Heart left ventricle (tissue), 13 donors: ENCODE results near the gene CCK.

ENCODE experiments used
- POLR2A ChIP-seq, 2 donors: fragments of 450-650 bp; IDR thresholded peaks; one replicate each; pipeline ENCODE4 v1.6.1; 2017; ENCODE audit warnings: antibody characterized with exemption in 2 of 2, mild to moderate bottlenecking in 2 of 2, moderate library complexity in 2 of 2
- TF ChIP-seq, protein P1 (sequence below), 12 donors: fragments of 200-600 bp; sonication (generic) in 4 of 12; IDR thresholded peaks; one replicate each; pipeline versions ENCODE4 v1.5.0 to v1.8.0; 2018 to 2022; ENCODE audit warnings: antibody characterized with exemption in 12 of 12, mild to moderate bottlenecking in 5 of 12
- donor health status: ischemic (EF 13 %, LVEDD 7.1; RV severe dilation, severe dysfunction).
- donor health status: DM: no; HTN: yes; CAD: no.
- donor health status: DM: no; HTN: no; CAD: no.
- donor health status: ischemic (EF 25% LVEDD 6.9; RV normal size, moderate dysfunction).
- donor health status: ischemic (EF 25% LVEDD 5.7; RV mildly dilated, moderate dysfunction).
- donor health status: ischemic (EF 35%, LVEDD 5.7; RV mildly dilated, moderate dysfunction).
- donor health status: nonischemic (EF 11% LVEDD 7.7; RV severe dilation, severe dysfunction).
- donor health status: DM: yes; HTN: yes; CAD: no.
- donor health status: PGD.
- donor health status: ischemic (EF 29% LVEDD 5.4; RV normal size, mild dysfunction).
- donor health status: nonischemic (EF 23%, LVEDD 6.1; RV moderate dilation, normal function).

DNA sequence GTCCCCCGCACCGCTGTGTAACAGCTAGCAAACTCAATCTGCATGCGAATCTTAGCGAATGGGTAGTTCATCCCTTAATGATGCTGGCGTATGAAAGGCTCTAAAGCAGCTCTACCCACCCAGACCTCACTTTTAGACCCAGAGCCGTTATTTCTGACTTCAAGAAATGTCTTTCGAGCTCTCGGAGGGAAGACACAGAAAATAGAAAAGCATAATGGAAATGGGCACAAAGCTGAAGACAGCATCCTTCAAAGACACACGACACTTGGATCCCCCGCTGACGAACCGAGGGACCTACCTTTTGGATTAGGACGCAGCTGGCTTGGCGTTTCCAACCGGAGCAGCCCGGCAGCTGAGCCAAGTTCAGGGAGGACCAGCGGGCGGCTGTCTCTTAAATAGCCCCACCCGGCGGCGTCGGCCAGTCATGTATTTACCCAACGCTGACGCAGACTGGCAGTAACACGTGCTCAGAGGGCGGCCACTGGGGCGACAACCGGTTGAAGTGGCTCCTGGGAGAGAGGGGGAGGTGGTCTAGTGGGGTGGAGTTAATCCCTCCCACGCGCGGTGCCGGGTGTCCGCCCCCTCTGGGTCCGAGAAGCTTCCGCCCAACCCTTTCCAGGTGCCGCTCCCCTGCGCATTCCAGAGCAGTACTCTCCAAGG, 1.5 kb downstream of the CCK start:
- TF ChIP-seq, protein P1, sequence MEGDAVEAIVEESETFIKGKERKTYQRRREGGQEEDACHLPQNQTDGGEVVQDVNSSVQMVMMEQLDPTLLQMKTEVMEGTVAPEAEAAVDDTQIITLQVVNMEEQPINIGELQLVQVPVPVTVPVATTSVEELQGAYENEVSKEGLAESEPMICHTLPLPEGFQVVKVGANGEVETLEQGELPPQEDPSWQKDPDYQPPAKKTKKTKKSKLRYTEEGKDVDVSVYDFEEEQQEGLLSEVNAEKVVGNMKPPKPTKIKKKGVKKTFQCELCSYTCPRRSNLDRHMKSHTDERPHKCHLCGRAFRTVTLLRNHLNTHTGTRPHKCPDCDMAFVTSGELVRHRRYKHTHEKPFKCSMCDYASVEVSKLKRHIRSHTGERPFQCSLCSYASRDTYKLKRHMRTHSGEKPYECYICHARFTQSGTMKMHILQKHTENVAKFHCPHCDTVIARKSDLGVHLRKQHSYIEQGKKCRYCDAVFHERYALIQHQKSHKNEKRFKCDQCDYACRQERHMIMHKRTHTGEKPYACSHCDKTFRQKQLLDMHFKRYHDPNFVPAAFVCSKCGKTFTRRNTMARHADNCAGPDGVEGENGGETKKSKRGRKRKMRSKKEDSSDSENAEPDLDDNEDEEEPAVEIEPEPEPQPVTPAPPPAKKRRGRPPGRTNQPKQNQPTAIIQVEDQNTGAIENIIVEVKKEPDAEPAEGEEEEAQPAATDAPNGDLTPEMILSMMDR (IDR thresholded peaks at IDR 0.05): no peak
- no peak for TF ChIP-seq POLR2A (IDR thresholded peaks at IDR 0.05)
